H9 (cell line): ENCODE data around the gene VANGL2. TPM values are rescaled to one million over a fixed set of nuclear protein-coding genes. Genes with fewer than 3 reads are reported as not detected.

ENCODE experiments used
- DNase-seq: peaks from one replicate; pipeline ENCODE4 v3.0.0-alpha.2; 2017
- H2AFZ ChIP-seq: one replicate; pipeline ENCODE4 v1.6.1; 2013; ENCODE audit warnings: mild to moderate bottlenecking, low read length, control low read depth, moderate library complexity
- H2AK5ac ChIP-seq: 2 replicates; pipeline ENCODE4 v1.6.1; 2013; ENCODE audit warnings: low read length, control low read depth, mixed read lengths; ENCODE audit not compliant: insufficient read length
- H2BK120ac ChIP-seq: one replicate; pipeline ENCODE4 v1.6.1; 2013; ENCODE audit warnings: low read depth, mild to moderate bottlenecking, low read length, control low read depth, inconsistent platforms; ENCODE audit not compliant: poor library complexity, severe bottlenecking
- H2BK12ac ChIP-seq: 2 replicates; pipeline ENCODE4 v1.6.1; 2013; ENCODE audit warnings: low read length, control low read depth, mixed read lengths, low read depth; ENCODE audit not compliant: insufficient read length
- H2BK15ac ChIP-seq: 2 replicates; pipeline ENCODE4 v1.6.1; 2013; ENCODE audit warnings: low read depth, low read length, control low read depth
- H2BK20ac ChIP-seq: one replicate; pipeline ENCODE4 v1.6.1; 2013; ENCODE audit warnings: low read depth, mild to moderate bottlenecking, low read length, control low read depth, inconsistent platforms; ENCODE audit not compliant: poor library complexity, severe bottlenecking
- H2BK5ac ChIP-seq: 2 replicates; pipeline ENCODE4 v1.6.1; 2013; ENCODE audit warnings: low read length, control low read depth, mixed read lengths; ENCODE audit not compliant: insufficient read length
- H3K14ac ChIP-seq: 2 replicates; pipeline ENCODE4 v1.6.1; 2013; ENCODE audit warnings: low read length, control low read depth; ENCODE audit not compliant: insufficient read depth
- H3K18ac ChIP-seq: 2 replicates; pipeline ENCODE4 v1.6.1; 2013; ENCODE audit warnings: low read depth, mild to moderate bottlenecking, mixed read lengths, low read length, control low read depth; ENCODE audit not compliant: insufficient read length
- H3K23ac ChIP-seq: 2 replicates; pipeline ENCODE4 v1.6.1; 2013; ENCODE audit warnings: low read length, control low read depth, mixed read lengths, low read depth; ENCODE audit not compliant: insufficient read length
- H3K23me2 ChIP-seq: 2 replicates; pipeline ENCODE4 v1.6.1; 2013; ENCODE audit warnings: low read depth, mild to moderate bottlenecking, mixed read lengths, low read length, control low read depth; ENCODE audit not compliant: insufficient read length, poor library complexity, severe bottlenecking
- H3K27ac ChIP-seq: 2 replicates; pipeline ENCODE4 v1.5.1; 2013; ENCODE audit warnings: low read length, control low read depth, mixed read lengths, low read depth; ENCODE audit not compliant: insufficient read length
- H3K27me3 ChIP-seq: 2 replicates; pipeline ENCODE4 v1.6.1; 2013; ENCODE audit warnings: low read length, control low read depth, inconsistent platforms; ENCODE audit not compliant: insufficient read depth
- H3K4ac ChIP-seq: 2 replicates; pipeline ENCODE4 v1.6.1; 2013; ENCODE audit warnings: low read depth, mild to moderate bottlenecking, control low read depth, inconsistent platforms, low read length, moderate library complexity
- H3K4me1 ChIP-seq: 2 replicates; pipeline ENCODE4 v1.6.1; 2013; ENCODE audit warnings: low read length, control low read depth, inconsistent platforms; ENCODE audit not compliant: insufficient read depth
- H3K4me2 ChIP-seq: 2 replicates; pipeline ENCODE4 v1.6.1; 2013; ENCODE audit warnings: low read length, control low read depth, mixed read lengths; ENCODE audit not compliant: insufficient read length, insufficient read depth
- H3K56ac ChIP-seq: 2 replicates; pipeline ENCODE4 v1.6.1; 2013; ENCODE audit warnings: low read depth, mild to moderate bottlenecking, mixed read lengths, low read length, control low read depth; ENCODE audit not compliant: insufficient read length
- H3K79me1 ChIP-seq: 2 replicates; pipeline ENCODE4 v1.6.1; 2013; ENCODE audit warnings: low read depth, mild to moderate bottlenecking, moderate library complexity, low read length, control low read depth, inconsistent platforms; ENCODE audit not compliant: insufficient read depth, poor library complexity, severe bottlenecking
- H3K79me2 ChIP-seq: 2 replicates; pipeline ENCODE4 v1.6.1; 2013; ENCODE audit warnings: low read length, control low read depth, inconsistent platforms; ENCODE audit not compliant: insufficient read depth
- H3K9ac ChIP-seq: 2 replicates; pipeline ENCODE4 v1.6.1; 2013; ENCODE audit warnings: low read length, control low read depth, mixed read lengths; ENCODE audit not compliant: insufficient read length; ENCODE audit errors: extremely low read depth
- H3K9me3 ChIP-seq: one replicate; pipeline ENCODE4 v1.6.1; 2013; ENCODE audit warnings: low read depth, low read length, inconsistent platforms; ENCODE audit not compliant: control insufficient read depth
- H3T11ph ChIP-seq: one replicate; pipeline ENCODE4 v1.6.1; 2013; ENCODE audit warnings: mild to moderate bottlenecking, low read length, control low read depth, inconsistent platforms
- H4K20me1 ChIP-seq: one replicate; pipeline ENCODE4 v1.6.1; 2013; ENCODE audit not compliant: control insufficient read depth, insufficient read length, insufficient read depth
- H4K5ac ChIP-seq: 2 replicates; pipeline ENCODE4 v1.6.1; 2013; ENCODE audit warnings: low read depth, mild to moderate bottlenecking, mixed read lengths, low read length, control low read depth; ENCODE audit not compliant: insufficient read length
- H4K8ac ChIP-seq: replicated peaks from 2 replicates; pipeline ENCODE4 v1.6.1; 2013; ENCODE audit warnings: low read length, control low read depth, mixed read lengths, low read depth; ENCODE audit not compliant: insufficient read length
- H4K91ac ChIP-seq: 2 replicates; pipeline ENCODE4 v1.6.1; 2013; ENCODE audit warnings: low read depth, mild to moderate bottlenecking, moderate library complexity, mixed read lengths, low read length, control low read depth; ENCODE audit not compliant: insufficient read length
- H3K27ac Mint-ChIP-seq, 3 experiments: 2 replicates in 2 of 3; 3 replicates in 1 of 3; pipeline ENCODE4 v1.8.0; 2020 to 2021; ENCODE audit warnings: mixed read lengths in 3 of 3, mild to moderate bottlenecking in 1 of 3, moderate library complexity in 1 of 3
- H3K27me3 Mint-ChIP-seq: 2 replicates; pipeline ENCODE4 v1.8.0; 2021; ENCODE audit warnings: low read depth, mild to moderate bottlenecking, moderate library complexity, mixed read lengths
- H3K36me3 Mint-ChIP-seq, 3 experiments: 2 replicates in 2 of 3; 3 replicates in 1 of 3; pipeline ENCODE4 v1.8.0; 2020 to 2021; ENCODE audit warnings: low read depth in 3 of 3, mixed read lengths in 3 of 3; ENCODE audit not compliant: insufficient read depth in 1 of 3
- H3K4me1 Mint-ChIP-seq, 2 experiments: 2 replicates each; pipeline ENCODE4 v1.8.0; 2020; ENCODE audit warnings: mixed read lengths in 2 of 2
- H3K4me3 Mint-ChIP-seq, 2 experiments: 2 replicates in 1 of 2; 3 replicates in 1 of 2; pipeline ENCODE4 v1.8.0; 2020 to 2021; ENCODE audit warnings: mild to moderate bottlenecking in 2 of 2, mixed read lengths in 2 of 2, moderate library complexity in 1 of 2
- H3K9me3 Mint-ChIP-seq, 2 experiments: 2 replicates in 1 of 2; 3 replicates in 1 of 2; pipeline ENCODE4 v1.8.0; 2020; ENCODE audit warnings: mild to moderate bottlenecking in 2 of 2, mixed read lengths in 2 of 2, moderate library complexity in 1 of 2
- WGBS: extraction: QIAGEN DNeasy Blood & Tissue Kit; methylation state at CpG from one replicate; pipeline ENCODE4 v1.1.7; 2013; ENCODE audit warnings: missing lambda C conversion rate, low lambda C conversion rate, mixed read lengths; ENCODE audit not compliant: insufficient read length; ENCODE audit errors: extremely low coverage; 5-methylcytosine and 5-hydroxymethylcytosine counted together
- total RNA-seq: library from RNA; stranded (reverse); gene quantifications from 2 replicates; pipeline ENCODE4 v1.2.1, GENCODE V29; 2021
- TF ChIP-seq, protein P1 (sequence below): fragments of 200-600 bp; sonication (generic); conservative IDR thresholded peaks from 3 replicates; pipeline ENCODE4 v1.8.0; 2021; ENCODE audit warnings: antibody characterized with exemption, mild to moderate bottlenecking

VANGL2 gene
- total RNA-seq, 1 experiment from 2014 or later: 58.5 TPM

DNA sequence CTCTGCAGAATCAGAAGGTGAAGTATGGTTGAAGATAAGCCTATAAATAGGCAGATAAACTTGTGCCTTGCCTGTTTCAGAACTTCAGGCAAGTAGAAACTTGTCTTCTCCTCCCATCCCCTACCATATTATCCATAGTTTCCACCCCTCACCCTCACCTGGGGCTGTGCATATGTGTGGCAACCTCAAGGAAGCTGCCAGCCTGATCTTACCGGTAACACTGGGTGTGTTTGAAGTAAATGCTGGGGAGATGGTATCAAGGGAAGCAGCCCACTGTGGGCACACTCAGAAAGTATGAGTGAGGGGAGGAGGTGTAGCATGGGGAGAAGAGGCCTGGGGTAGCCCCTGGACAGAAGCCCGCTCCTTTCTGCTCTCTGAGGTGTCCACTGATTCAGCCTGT lies 14.5 kb downstream of the VANGL2 start:
- Histone ChIP-seq H3K4me2 (no peak overlapping the region), H3K79me1 (peaks cover 3% of the 10 kb centered on the region), H2BK5ac (no peak overlapping the region), H2BK12ac (no peak overlapping the region), H3K14ac (no peak overlapping the region), H3K4me1 (peaks cover 6% of the 10 kb centered on the region), H3K18ac (no peak overlapping the region), H3K27ac (no peak overlapping the region), H3K56ac (no peak overlapping the region), H3K23me2 (no peaks in the 10 kb centered on the region), H4K8ac (no peak overlapping the region), H2AFZ (no peak overlapping the region), H3T11ph (no peak overlapping the region), H3K9me3 (no peaks in the 10 kb centered on the region), H2AK5ac (no peak overlapping the region), H3K27me3 (no peaks in the 10 kb centered on the region), H2BK20ac (no peak overlapping the region), H4K20me1 (peaks cover 5% of the 10 kb centered on the region), H3K9ac (no peak overlapping the region), H2BK120ac (no peak overlapping the region), H3K4ac (no peak overlapping the region), H4K91ac (no peak overlapping the region), H2BK15ac (no peak overlapping the region), H3K79me2 (peaks cover 3% of the 10 kb centered on the region; the same call in 1 of the 2 replicates), H4K5ac (no peak overlapping the region), H3K23ac (no peak overlapping the region)
- no CpG with 5 or more reads among the region's 2 CpGs for WGBS
- DNase-seq: no peak
- H3K9me3 Mint-ChIP-seq: no peaks in the 10 kb centered on the region
- H3K4me1 Mint-ChIP-seq: peaks cover 32 to 36% of the 10 kb centered on the region in 2 experiments
- TF ChIP-seq, protein P1, sequence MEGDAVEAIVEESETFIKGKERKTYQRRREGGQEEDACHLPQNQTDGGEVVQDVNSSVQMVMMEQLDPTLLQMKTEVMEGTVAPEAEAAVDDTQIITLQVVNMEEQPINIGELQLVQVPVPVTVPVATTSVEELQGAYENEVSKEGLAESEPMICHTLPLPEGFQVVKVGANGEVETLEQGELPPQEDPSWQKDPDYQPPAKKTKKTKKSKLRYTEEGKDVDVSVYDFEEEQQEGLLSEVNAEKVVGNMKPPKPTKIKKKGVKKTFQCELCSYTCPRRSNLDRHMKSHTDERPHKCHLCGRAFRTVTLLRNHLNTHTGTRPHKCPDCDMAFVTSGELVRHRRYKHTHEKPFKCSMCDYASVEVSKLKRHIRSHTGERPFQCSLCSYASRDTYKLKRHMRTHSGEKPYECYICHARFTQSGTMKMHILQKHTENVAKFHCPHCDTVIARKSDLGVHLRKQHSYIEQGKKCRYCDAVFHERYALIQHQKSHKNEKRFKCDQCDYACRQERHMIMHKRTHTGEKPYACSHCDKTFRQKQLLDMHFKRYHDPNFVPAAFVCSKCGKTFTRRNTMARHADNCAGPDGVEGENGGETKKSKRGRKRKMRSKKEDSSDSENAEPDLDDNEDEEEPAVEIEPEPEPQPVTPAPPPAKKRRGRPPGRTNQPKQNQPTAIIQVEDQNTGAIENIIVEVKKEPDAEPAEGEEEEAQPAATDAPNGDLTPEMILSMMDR: no peak
- no peaks in the 10 kb centered on the region for H3K27me3 Mint-ChIP-seq
- peaks cover 17 to 42% (median 30%) of the 10 kb centered on the region in 3 experiments; a peak in 6 of 7 replicates for H3K36me3 Mint-ChIP-seq
- H3K27ac Mint-ChIP-seq: peak overlapping the region in 2 of 3 experiments; percentile 10 to 59; a peak in 3 of 7 replicates
- H3K4me3 Mint-ChIP-seq: no peak overlapping the region
